H9 (cell line): ENCODE measurements around the gene RASGRP3. TPM values are rescaled to one million over a fixed set of nuclear protein-coding genes. Genes with fewer than 3 reads are reported as not detected.

Source experiments
- DNase-seq: peaks from one replicate; pipeline ENCODE4 v3.0.0-alpha.2; 2017
- H2AFZ ChIP-seq: one replicate; pipeline ENCODE4 v1.6.1; 2013; ENCODE audit warnings: mild to moderate bottlenecking, low read length, control low read depth, moderate library complexity
- H2AK5ac ChIP-seq: 2 replicates; pipeline ENCODE4 v1.6.1; 2013; ENCODE audit warnings: low read length, control low read depth, mixed read lengths; ENCODE audit not compliant: insufficient read length
- H2BK120ac ChIP-seq: one replicate; pipeline ENCODE4 v1.6.1; 2013; ENCODE audit warnings: low read depth, mild to moderate bottlenecking, low read length, control low read depth, inconsistent platforms; ENCODE audit not compliant: poor library complexity, severe bottlenecking
- H2BK12ac ChIP-seq: 2 replicates; pipeline ENCODE4 v1.6.1; 2013; ENCODE audit warnings: low read length, control low read depth, mixed read lengths, low read depth; ENCODE audit not compliant: insufficient read length
- H2BK15ac ChIP-seq: 2 replicates; pipeline ENCODE4 v1.6.1; 2013; ENCODE audit warnings: low read depth, low read length, control low read depth
- H2BK20ac ChIP-seq: one replicate; pipeline ENCODE4 v1.6.1; 2013; ENCODE audit warnings: low read depth, mild to moderate bottlenecking, low read length, control low read depth, inconsistent platforms; ENCODE audit not compliant: poor library complexity, severe bottlenecking
- H2BK5ac ChIP-seq: 2 replicates; pipeline ENCODE4 v1.6.1; 2013; ENCODE audit warnings: low read length, control low read depth, mixed read lengths; ENCODE audit not compliant: insufficient read length
- H3K14ac ChIP-seq: 2 replicates; pipeline ENCODE4 v1.6.1; 2013; ENCODE audit warnings: low read length, control low read depth; ENCODE audit not compliant: insufficient read depth
- H3K18ac ChIP-seq: 2 replicates; pipeline ENCODE4 v1.6.1; 2013; ENCODE audit warnings: low read depth, mild to moderate bottlenecking, mixed read lengths, low read length, control low read depth; ENCODE audit not compliant: insufficient read length
- H3K23ac ChIP-seq: 2 replicates; pipeline ENCODE4 v1.6.1; 2013; ENCODE audit warnings: low read length, control low read depth, mixed read lengths, low read depth; ENCODE audit not compliant: insufficient read length
- H3K23me2 ChIP-seq: 2 replicates; pipeline ENCODE4 v1.6.1; 2013; ENCODE audit warnings: low read depth, mild to moderate bottlenecking, mixed read lengths, low read length, control low read depth; ENCODE audit not compliant: insufficient read length, poor library complexity, severe bottlenecking
- H3K27ac ChIP-seq: 2 replicates; pipeline ENCODE4 v1.5.1; 2013; ENCODE audit warnings: low read length, control low read depth, mixed read lengths, low read depth; ENCODE audit not compliant: insufficient read length
- H3K27me3 ChIP-seq: 2 replicates; pipeline ENCODE4 v1.6.1; 2013; ENCODE audit warnings: low read length, control low read depth, inconsistent platforms; ENCODE audit not compliant: insufficient read depth
- H3K4ac ChIP-seq: 2 replicates; pipeline ENCODE4 v1.6.1; 2013; ENCODE audit warnings: low read depth, mild to moderate bottlenecking, control low read depth, inconsistent platforms, low read length, moderate library complexity
- H3K4me1 ChIP-seq: 2 replicates; pipeline ENCODE4 v1.6.1; 2013; ENCODE audit warnings: low read length, control low read depth, inconsistent platforms; ENCODE audit not compliant: insufficient read depth
- H3K4me2 ChIP-seq: 2 replicates; pipeline ENCODE4 v1.6.1; 2013; ENCODE audit warnings: low read length, control low read depth, mixed read lengths; ENCODE audit not compliant: insufficient read length, insufficient read depth
- H3K56ac ChIP-seq: 2 replicates; pipeline ENCODE4 v1.6.1; 2013; ENCODE audit warnings: low read depth, mild to moderate bottlenecking, mixed read lengths, low read length, control low read depth; ENCODE audit not compliant: insufficient read length
- H3K79me1 ChIP-seq: 2 replicates; pipeline ENCODE4 v1.6.1; 2013; ENCODE audit warnings: low read depth, mild to moderate bottlenecking, moderate library complexity, low read length, control low read depth, inconsistent platforms; ENCODE audit not compliant: insufficient read depth, poor library complexity, severe bottlenecking
- H3K79me2 ChIP-seq: 2 replicates; pipeline ENCODE4 v1.6.1; 2013; ENCODE audit warnings: low read length, control low read depth, inconsistent platforms; ENCODE audit not compliant: insufficient read depth
- H3K9ac ChIP-seq: 2 replicates; pipeline ENCODE4 v1.6.1; 2013; ENCODE audit warnings: low read length, control low read depth, mixed read lengths; ENCODE audit not compliant: insufficient read length; ENCODE audit errors: extremely low read depth
- H3K9me3 ChIP-seq: one replicate; pipeline ENCODE4 v1.6.1; 2013; ENCODE audit warnings: low read depth, low read length, inconsistent platforms; ENCODE audit not compliant: control insufficient read depth
- H3T11ph ChIP-seq: one replicate; pipeline ENCODE4 v1.6.1; 2013; ENCODE audit warnings: mild to moderate bottlenecking, low read length, control low read depth, inconsistent platforms
- H4K20me1 ChIP-seq: one replicate; pipeline ENCODE4 v1.6.1; 2013; ENCODE audit not compliant: control insufficient read depth, insufficient read length, insufficient read depth
- H4K5ac ChIP-seq: 2 replicates; pipeline ENCODE4 v1.6.1; 2013; ENCODE audit warnings: low read depth, mild to moderate bottlenecking, mixed read lengths, low read length, control low read depth; ENCODE audit not compliant: insufficient read length
- H4K8ac ChIP-seq: replicated peaks from 2 replicates; pipeline ENCODE4 v1.6.1; 2013; ENCODE audit warnings: low read length, control low read depth, mixed read lengths, low read depth; ENCODE audit not compliant: insufficient read length
- H4K91ac ChIP-seq: 2 replicates; pipeline ENCODE4 v1.6.1; 2013; ENCODE audit warnings: low read depth, mild to moderate bottlenecking, moderate library complexity, mixed read lengths, low read length, control low read depth; ENCODE audit not compliant: insufficient read length
- H3K27ac Mint-ChIP-seq, 3 experiments: 2 replicates in 2 of 3; 3 replicates in 1 of 3; pipeline ENCODE4 v1.8.0; 2020 to 2021; ENCODE audit warnings: mixed read lengths in 3 of 3, mild to moderate bottlenecking in 1 of 3, moderate library complexity in 1 of 3
- H3K27me3 Mint-ChIP-seq: 2 replicates; pipeline ENCODE4 v1.8.0; 2021; ENCODE audit warnings: low read depth, mild to moderate bottlenecking, moderate library complexity, mixed read lengths
- H3K36me3 Mint-ChIP-seq, 3 experiments: 2 replicates in 2 of 3; 3 replicates in 1 of 3; pipeline ENCODE4 v1.8.0; 2020 to 2021; ENCODE audit warnings: low read depth in 3 of 3, mixed read lengths in 3 of 3; ENCODE audit not compliant: insufficient read depth in 1 of 3
- H3K4me1 Mint-ChIP-seq, 2 experiments: 2 replicates each; pipeline ENCODE4 v1.8.0; 2020; ENCODE audit warnings: mixed read lengths in 2 of 2
- H3K4me3 Mint-ChIP-seq, 2 experiments: 2 replicates in 1 of 2; 3 replicates in 1 of 2; pipeline ENCODE4 v1.8.0; 2020 to 2021; ENCODE audit warnings: mild to moderate bottlenecking in 2 of 2, mixed read lengths in 2 of 2, moderate library complexity in 1 of 2
- H3K9me3 Mint-ChIP-seq, 2 experiments: 2 replicates in 1 of 2; 3 replicates in 1 of 2; pipeline ENCODE4 v1.8.0; 2020; ENCODE audit warnings: mild to moderate bottlenecking in 2 of 2, mixed read lengths in 2 of 2, moderate library complexity in 1 of 2
- CTCF ChIP-seq: fragments of 200-600 bp; sonication (generic); conservative IDR thresholded peaks from 3 replicates; pipeline ENCODE4 v1.8.0; 2021; ENCODE audit warnings: antibody characterized with exemption, mild to moderate bottlenecking
- WGBS: extraction: QIAGEN DNeasy Blood & Tissue Kit; methylation state at CpG from one replicate; pipeline ENCODE4 v1.1.7; 2013; ENCODE audit warnings: missing lambda C conversion rate, low lambda C conversion rate, mixed read lengths; ENCODE audit not compliant: insufficient read length; ENCODE audit errors: extremely low coverage; 5-methylcytosine and 5-hydroxymethylcytosine counted together
- total RNA-seq: library from RNA; stranded (reverse); gene quantifications from 2 replicates; pipeline ENCODE4 v1.2.1, GENCODE V29; 2021

RASGRP3 gene
- total RNA-seq, 1 experiment from 2014 or later, result not detected

- H3T11ph ChIP-seq, result no peak overlapping the region
- no peak overlapping the region for H4K91ac ChIP-seq
- H3K4me3 Mint-ChIP-seq, result peak overlapping the region; percentile 96 to 98
- no peaks in the 10 kb centered on the region for H4K20me1 ChIP-seq
- H3K4me2 ChIP-seq, result peak overlapping the region; percentile 91
- H3K4me1 Mint-ChIP-seq, result peaks cover 44 to 48% of the 10 kb centered on the region in 2 experiments
- no peak overlapping the region for H3K23ac ChIP-seq
- H3K36me3 Mint-ChIP-seq, result peaks cover 5 to 6% (median 6%) of the 10 kb centered on the region in 3 experiments; a peak in 5 of 7 replicates
- no peak overlapping the region for H2BK120ac ChIP-seq
- no peak overlapping the region for H3K27ac ChIP-seq
- no peaks in the 10 kb centered on the region for H3K27me3 Mint-ChIP-seq
- H3K9ac ChIP-seq, result no peak overlapping the region
- WGBS, result no CpG with 5 or more reads among the region's 3 CpGs
- H3K79me1 ChIP-seq, result peaks cover 2% of the 10 kb centered on the region
- H3K27me3 ChIP-seq, result no peaks in the 10 kb centered on the region
- H2BK5ac ChIP-seq, result no peak overlapping the region
- H2AFZ ChIP-seq, result no peak overlapping the region
- no peak overlapping the region for H2AK5ac ChIP-seq
- no peak overlapping the region for H2BK20ac ChIP-seq
- no peak for DNase-seq
- H2BK15ac ChIP-seq, result no peak overlapping the region
- H3K79me2 ChIP-seq, result peaks cover 7% of the 10 kb centered on the region; the same call in 1 of the 2 replicates
- no peak overlapping the region for H3K56ac ChIP-seq
- no peak overlapping the region for H2BK12ac ChIP-seq
- peaks cover 11% of the 10 kb centered on the region for H3K23me2 ChIP-seq
- H3K4ac ChIP-seq, result no peak overlapping the region
- H4K8ac ChIP-seq, result no peak overlapping the region
- no peak overlapping the region for H4K5ac ChIP-seq
- H3K9me3 ChIP-seq, result no peaks in the 10 kb centered on the region
- no peak overlapping the region for H3K14ac ChIP-seq
- no peak overlapping the region for H3K18ac ChIP-seq
- peak overlapping the region; percentile 93 to 99 (median 98); a peak in 4 of 7 replicates for H3K27ac Mint-ChIP-seq
- peaks cover 3% of the 10 kb centered on the region; the same call in 1 of the 2 replicates for H3K4me1 ChIP-seq
- TF ChIP-seq CTCF, result no peak
- H3K9me3 Mint-ChIP-seq, result no peaks in the 10 kb centered on the region; a peak in 1 of 5 replicates
Observed at GRCh38 chr2:33599943-33600192, 123.4 kb downstream of the RASGRP3 start.
